CD4-positive, alpha-beta T cell treated with Interleukin-17A for 4 hours (primary cell): ENCODE measurements around the gene LCNL1.
A peak's percentile ranks its signal among the peaks of the same experiment; 100 is the strongest.

Experiments
- DNase-seq: peaks from one replicate; pipeline ENCODE4 v3.0.0-alpha.2; 2020; ENCODE audit warnings: mixed read lengths

LCNL1 gene

GRCh38 chr9:136977223-136977622 is 5.6 kb upstream of the LCNL1 start, which contains the start of gene PTGDS:
TSS of gene PTGDS (plus strand) at chr9:136977504. CDS start at chr9:136977579, 75 bp downstream.
- no peak for DNase-seq

GRCh38 chr9:136977649-136978072 is 5.1 kb upstream of the LCNL1 start:
- no peak for DNase-seq

- DNase-seq: peak; percentile 63
Observed at GRCh38 chr9:136978073-136978864, 4.5 kb upstream of the LCNL1 start.

GRCh38 chr9:136978865-136979544 is 3.8 kb upstream of the LCNL1 start:
- DNase-seq: no peak

- DNase-seq: no peak
Observed at GRCh38 chr9:136979769-136980587, 2.8 kb upstream of the LCNL1 start.

GRCh38 chr9:136980669-136981478 is 1.9 kb upstream of the LCNL1 start:
- no peak for DNase-seq

GRCh38 chr9:136981588-136982231 is 1.1 kb upstream of the LCNL1 start:
- no peak for DNase-seq

- no peak for DNase-seq
Observed at GRCh38 chr9:136983167-136983566, 374 bp downstream of the LCNL1 start.

GRCh38 chr9:136983656-136984314 is 992 bp downstream of the LCNL1 start:
- no peak for DNase-seq

- no peak for DNase-seq
Observed at GRCh38 chr9:136984464-136985026, 1.8 kb downstream of the LCNL1 start.

- no peak for DNase-seq
Observed at GRCh38 chr9:136985027-136985602, 2.3 kb downstream of the LCNL1 start.

- DNase-seq: no peak
Observed at GRCh38 chr9:136985853-136986252, 3.1 kb downstream of the LCNL1 start.

GRCh38 chr9:136988872-136989271 is 6.1 kb downstream of the LCNL1 start:
- no peak for DNase-seq

GRCh38 chr9:136990242-136990911 is 7.6 kb downstream of the LCNL1 start:
- DNase-seq: no peak

- DNase-seq: peak; percentile 97
Observed at GRCh38 chr9:136991993-136992818, 9.4 kb downstream of the LCNL1 start, which contains the start of gene PAXX. TSS of gene PAXX (plus strand) at chr9:136992422. CDS start at chr9:136992444, 22 bp downstream.

GRCh38 chr9:136992819-136993369 is 10.1 kb downstream of the LCNL1 start:
- DNase-seq: no peak

GRCh38 chr9:136994180-136994887 is 11.5 kb downstream of the LCNL1 start:
- no peak for DNase-seq

GRCh38 chr9:136994888-136995230 is 12.1 kb downstream of the LCNL1 start:
- no peak for DNase-seq
